Liver (tissue), 9 donors: ENCODE measurements around the gene PHEX. TPM values are rescaled to one million over a fixed set of nuclear protein-coding genes. Genes with fewer than 3 reads are reported as not detected.

Experiments used
- DNase-seq: peaks from one replicate; pipeline ENCODE4 v3.0.0-alpha.2; 2017; ENCODE audit warnings: low spot score
- H3K27ac ChIP-seq, 2 donors: one replicate each; pipeline ENCODE4 v1.7.0; 2013; ENCODE audit warnings: inconsistent platforms in 2 of 2, low read length in 2 of 2, control low read depth in 1 of 2, low read depth in 1 of 2, mild to moderate bottlenecking in 1 of 2
- H3K27me3 ChIP-seq, 4 donors: one replicate each; pipeline versions ENCODE4 v1.6.1 to v1.7.0; 2013; ENCODE audit warnings: low read length in 3 of 4, inconsistent platforms in 1 of 4, mild to moderate bottlenecking in 1 of 4, moderate library complexity in 1 of 4; ENCODE audit not compliant: control insufficient read depth in 4 of 4, insufficient read depth in 4 of 4
- H3K36me3 ChIP-seq, 4 donors: one replicate each; pipeline versions ENCODE4 v1.6.1 to v1.7.0; 2013; ENCODE audit warnings: low read length in 3 of 4, mild to moderate bottlenecking in 3 of 4, low read depth in 1 of 4, moderate library complexity in 1 of 4; ENCODE audit not compliant: control insufficient read depth in 4 of 4, insufficient read depth in 3 of 4
- H3K4me1 ChIP-seq, 4 donors: one replicate each; pipeline versions ENCODE4 v1.6.1 to v1.7.0; 2013; ENCODE audit warnings: low read length in 3 of 4, mild to moderate bottlenecking in 3 of 4, moderate library complexity in 1 of 4; ENCODE audit not compliant: control insufficient read depth in 4 of 4, insufficient read depth in 4 of 4
- H3K4me3 ChIP-seq, 3 donors: one replicate each; pipeline versions ENCODE4 v1.6.1 to v1.7.0; 2013; ENCODE audit warnings: low read length in 3 of 3, control low read depth in 1 of 3, low read depth in 1 of 3, mild to moderate bottlenecking in 1 of 3
- H3K9ac ChIP-seq, 2 donors: one replicate each; pipeline ENCODE4 v1.7.0; 2013; ENCODE audit warnings: low read length in 2 of 2, mild to moderate bottlenecking in 2 of 2, moderate library complexity in 2 of 2, control low read depth in 1 of 2, low read depth in 1 of 2
- H3K9me3 ChIP-seq, 4 donors: one replicate each; pipeline versions ENCODE4 v1.6.1 to v1.7.0; 2013; ENCODE audit warnings: low read length in 3 of 4; ENCODE audit not compliant: control insufficient read depth in 4 of 4
- ATF3 ChIP-seq: IDR thresholded peaks from 2 replicates; pipeline ENCODE4 v1.6.1; 2016; ENCODE audit warnings: antibody characterized with exemption
- CTCF ChIP-seq: fragments of 150-350 bp; IDR thresholded peaks from 2 replicates; pipeline ENCODE4 v1.5.1; 2017; ENCODE audit warnings: improper control_type of control experiment, low read depth, low read length; ENCODE audit not compliant: missing input control
- EGR1 ChIP-seq, 2 donors: IDR thresholded peaks; 2 replicates each; pipeline ENCODE4 v1.6.1; 2016 to 2018; ENCODE audit warnings: antibody characterized with exemption in 2 of 2, low read depth in 2 of 2
- FOXA1 ChIP-seq: IDR thresholded peaks from 2 replicates; pipeline ENCODE4 v1.6.1; 2016; ENCODE audit warnings: antibody characterized with exemption
- FOXA2 ChIP-seq: IDR thresholded peaks from 2 replicates; pipeline ENCODE4 v1.6.1; 2016; ENCODE audit warnings: antibody characterized with exemption
- GABPA ChIP-seq, 2 donors: IDR thresholded peaks in 1 of 2; conservative IDR thresholded peaks in 1 of 2; 2 replicates each; pipeline ENCODE4 v1.6.1; 2016; ENCODE audit warnings: antibody characterized with exemption in 2 of 2, mild to moderate bottlenecking in 1 of 2, moderate library complexity in 1 of 2
- HNF4A ChIP-seq, 2 donors: conservative IDR thresholded peaks; 2 replicates each; pipeline ENCODE4 v1.6.1; 2016; ENCODE audit warnings: antibody characterized with exemption in 2 of 2, mild to moderate bottlenecking in 2 of 2
- HNF4G ChIP-seq: IDR thresholded peaks from 2 replicates; pipeline ENCODE4 v1.6.1; 2016; ENCODE audit warnings: antibody characterized with exemption
- JUND ChIP-seq, 2 donors: IDR thresholded peaks; 2 replicates each; pipeline ENCODE4 v1.6.1; 2016; ENCODE audit warnings: antibody characterized with exemption in 2 of 2
- MAX ChIP-seq: IDR thresholded peaks from 2 replicates; pipeline ENCODE4 v1.6.1; 2016; ENCODE audit warnings: antibody characterized with exemption
- NR2F2 ChIP-seq: IDR thresholded peaks from 2 replicates; pipeline ENCODE4 v1.6.1; 2016; ENCODE audit warnings: antibody characterized with exemption
- RAD21 ChIP-seq, 2 donors: IDR thresholded peaks; 2 replicates each; pipeline ENCODE4 v1.6.1; 2016; ENCODE audit warnings: antibody characterized with exemption in 2 of 2, mild to moderate bottlenecking in 2 of 2
- REST ChIP-seq: IDR thresholded peaks from 2 replicates; pipeline ENCODE4 v1.6.1; 2016; ENCODE audit warnings: antibody characterized with exemption, mild to moderate bottlenecking
- RXRA ChIP-seq, 2 donors: IDR thresholded peaks; 2 replicates each; pipeline ENCODE4 v1.6.1; 2017 to 2018; ENCODE audit warnings: antibody characterized with exemption in 2 of 2, mild to moderate bottlenecking in 1 of 2
- SP1 ChIP-seq: IDR thresholded peaks from 2 replicates; pipeline ENCODE4 v1.6.1; 2018; ENCODE audit warnings: antibody characterized with exemption, mild to moderate bottlenecking
- TAF1 ChIP-seq: conservative IDR thresholded peaks from 2 replicates; pipeline ENCODE4 v1.6.1; 2016; ENCODE audit warnings: antibody characterized with exemption, mild to moderate bottlenecking
- YY1 ChIP-seq: IDR thresholded peaks from 2 replicates; pipeline ENCODE4 v1.6.1; 2016; ENCODE audit warnings: antibody characterized with exemption, mild to moderate bottlenecking
- ZBTB33 ChIP-seq: IDR thresholded peaks from 2 replicates; pipeline ENCODE4 v1.6.1; 2016; ENCODE audit warnings: antibody characterized with exemption
- WGBS: extraction: QIAGEN DNeasy Blood & Tissue Kit; methylation state at CpG from one replicate; pipeline ENCODE4 v1.1.7; 2013; 5-methylcytosine and 5-hydroxymethylcytosine counted together
- polyA plus RNA-seq, 2 donors: library from polyadenylated mRNA; stranded (reverse) in 1 of 2; unstranded in 1 of 2; fragments of 200-250 nt in 1 of 2; fragments of >200 nt in 1 of 2; fragmentation: Nextera tagmentation in 1 of 2; extraction: Ambion mirVana in 1 of 2; gene quantifications; one replicate each; pipeline versions ENCODE4 v1.2.1 to v1.2.3, GENCODE V29; 2013 to 2015
- total RNA-seq, 2 donors: library from RNA; depleted of rRNA; stranded (reverse); fragments of >200 nt; gene quantifications; one replicate each; pipeline ENCODE4 v1.2.3, GENCODE V29; 2014
- donor health status: healthy.
- donor health status: healthy.
- donor health status: healthy.
- donor health status: healthy.
- donor health status: healthy.

The PHEX gene
- total and polyA plus RNA-seq, 4 donors = 0.01 to 0.14 (median 0.08) TPM; not detected in 1

- no peaks in the 10 kb centered on the region for H3K4me1 ChIP-seq
- TF ChIP-seq HNF4A (conservative IDR thresholded peaks at IDR 0.05) (no peak), FOXA2 (no peak), ZBTB33 (no peak), NR2F2 (no peak), MAX (no peak), EGR1 (IDR thresholded peaks at IDR 0.05; ENCODE audit: low read depth in 2 of 2) (no peak), CTCF (no peak), SP1 (no peak), RXRA (IDR thresholded peaks at IDR 0.05) (no peak), TAF1 (no peak), YY1 (no peak), FOXA1 (no peak), JUND (IDR thresholded peaks at IDR 0.05) (no peak), REST (no peak), ATF3 (no peak), HNF4G (no peak), RAD21 (IDR thresholded peaks at IDR 0.05) (no peak), GABPA (IDR thresholded peaks at IDR 0.05 in 1 of 2, conservative IDR thresholded peaks at IDR 0.05 in 1 of 2) (no peak)
- no peak overlapping the region for H3K9ac ChIP-seq
- no peaks in the 10 kb centered on the region for H3K9me3 ChIP-seq
- no peaks in the 10 kb centered on the region for H3K36me3 ChIP-seq
- peaks cover 0 to 6% (median 0%) of the 10 kb centered on the region in 4 donors for H3K27me3 ChIP-seq
- DNase-seq = no peak
- H3K4me3 ChIP-seq = no peak overlapping the region
- 26% methylated on average over 2 of the region's 2 CpGs for WGBS
- H3K27ac ChIP-seq = no peak overlapping the region
Observed at GRCh38 chrX:22300130-22300529, 268.0 kb downstream of the PHEX start.

Other genes with a start within 250 kb of the PHEX start
- 10 to 100 TPM; 12.0 to 13.5 TPM for gene MBTPS2, start 192.7 kb upstream of the PHEX start, total RNA-seq
- 1 to 10 TPM; 5.6 to 7.8 TPM for gene MBTPS2, start 192.7 kb upstream of the PHEX start, polyA plus RNA-seq
- gene YY2, start 176.3 kb upstream of the PHEX start, total RNA-seq = 1 to 10 TPM in 1 of 2 donors, under 1 TPM in 1; 0.70 to 2.8 TPM
- gene YY2, start 176.3 kb upstream of the PHEX start, polyA plus RNA-seq = under 1 TPM; 0.52 to 0.81 TPM
- 10 to 100 TPM; 13.9 to 41.0 TPM for gene SMS, start 91.6 kb upstream of the PHEX start, total RNA-seq
- gene SMS, start 91.6 kb upstream of the PHEX start, polyA plus RNA-seq = 10 to 100 TPM; 17.0 to 18.5 TPM
- not detected for gene CBLL2, start 240.6 kb downstream of the PHEX start, total RNA-seq
- gene CBLL2, start 240.6 kb downstream of the PHEX start, polyA plus RNA-seq = not detected